SK-MEL-5 (cell line): ENCODE results near the gene TNFRSF13B. TPM values are rescaled to one million over a fixed set of nuclear protein-coding genes. Genes with fewer than 3 reads are reported as not detected.
A peak's percentile ranks its signal among the peaks of the same experiment; 100 is the strongest.
"Not testable (repeated sequence)": the region's sequence is repeated elsewhere in the genome, so short reads cannot be mapped to it uniquely, and the experiment has no call there.

Experiments used
- DNase-seq: peaks from one replicate; pipeline ENCODE4 v3.0.0-alpha.2; 2016; ENCODE audit warnings: low read depth, low spot score
- in situ Hi-C: cut with HindIII; loops from 2 replicates; pipeline ENCODE4 v1.10.0; 2016; ENCODE audit warnings: low sequenced_read_pairs, high pct_unique_total_duplicates, low pct_unique_long_range_greater_than_20kb
- total RNA-seq: library from RNA; depleted of rRNA; stranded (reverse); fragments of >200 nt; shearing (Covaris generic); gene quantifications from 2 replicates; pipeline ENCODE4 v1.2.3, GENCODE V29; 2014

TNFRSF13B gene
- total RNA-seq, 1 experiment from 2014 or later = not detected

DNA sequence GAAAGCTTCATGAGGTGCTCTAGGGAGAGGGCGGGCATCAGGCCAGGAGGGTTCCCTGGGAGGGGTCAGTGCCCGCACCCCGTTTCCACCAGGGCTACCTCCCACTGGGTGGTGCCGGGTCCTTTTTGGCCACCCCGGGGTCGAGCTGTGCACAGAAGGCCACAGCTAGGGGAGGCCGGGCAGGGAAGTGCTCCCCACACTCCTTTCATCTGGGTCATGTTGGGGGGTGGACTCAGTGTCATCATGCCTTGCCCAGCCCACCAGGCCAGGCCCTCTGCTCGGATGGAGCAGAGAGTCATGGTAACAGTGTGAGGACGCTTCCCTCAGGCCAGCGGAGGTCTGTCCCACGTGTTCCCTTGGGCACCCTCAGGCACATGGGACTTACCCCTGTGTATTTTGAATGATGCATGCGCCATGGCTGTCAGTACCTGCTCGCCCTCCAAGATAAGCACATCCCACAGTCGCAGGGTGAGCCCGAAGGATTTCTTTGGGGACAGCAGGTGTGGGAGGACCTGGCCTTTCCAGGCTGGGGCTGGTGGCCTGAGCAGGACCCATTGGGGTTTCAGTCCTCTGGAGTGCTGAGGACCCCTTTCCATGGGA lies 46.4 kb downstream of the TNFRSF13B start:
- in situ Hi-C loops = no loop called here
- no peak for DNase-seq

DNA sequence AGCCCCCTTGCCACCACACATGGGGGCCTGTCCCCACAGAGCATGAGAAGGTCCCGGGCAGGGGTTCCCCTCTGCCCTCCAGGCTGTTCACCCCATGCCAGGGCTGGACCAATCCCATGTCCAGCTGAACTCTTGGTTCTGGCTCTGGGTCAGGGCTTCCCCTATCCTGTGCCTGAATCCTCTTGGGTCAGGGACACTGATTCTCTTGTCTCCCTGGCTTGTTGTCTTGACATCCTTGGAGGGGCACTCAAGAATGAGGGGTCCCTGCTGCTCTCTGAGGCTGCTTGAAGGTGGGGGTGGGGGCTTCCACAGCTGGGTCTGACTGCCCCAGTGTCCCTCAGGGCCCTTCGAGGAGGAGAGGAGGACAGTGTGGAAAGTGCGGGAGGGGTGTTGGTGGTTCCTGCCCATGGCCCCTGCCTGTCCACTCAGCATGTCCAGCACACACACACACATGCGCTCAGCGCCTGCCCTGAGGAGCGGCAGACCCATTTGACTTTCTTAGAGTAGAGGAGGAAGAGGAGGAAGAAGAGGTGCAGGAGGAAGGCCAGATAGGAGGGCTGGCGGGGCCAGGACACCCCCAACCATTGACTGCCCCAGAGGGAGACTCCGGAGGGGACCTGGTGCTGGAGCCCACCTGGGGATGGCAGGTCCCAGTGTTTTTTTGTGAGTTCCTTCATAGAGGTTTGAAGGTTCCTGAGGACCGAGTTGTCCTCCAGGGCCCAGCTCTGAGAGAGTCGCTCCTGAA lies 47.0 kb downstream of the TNFRSF13B start:
- in situ Hi-C loops = no loop called here

DNA sequence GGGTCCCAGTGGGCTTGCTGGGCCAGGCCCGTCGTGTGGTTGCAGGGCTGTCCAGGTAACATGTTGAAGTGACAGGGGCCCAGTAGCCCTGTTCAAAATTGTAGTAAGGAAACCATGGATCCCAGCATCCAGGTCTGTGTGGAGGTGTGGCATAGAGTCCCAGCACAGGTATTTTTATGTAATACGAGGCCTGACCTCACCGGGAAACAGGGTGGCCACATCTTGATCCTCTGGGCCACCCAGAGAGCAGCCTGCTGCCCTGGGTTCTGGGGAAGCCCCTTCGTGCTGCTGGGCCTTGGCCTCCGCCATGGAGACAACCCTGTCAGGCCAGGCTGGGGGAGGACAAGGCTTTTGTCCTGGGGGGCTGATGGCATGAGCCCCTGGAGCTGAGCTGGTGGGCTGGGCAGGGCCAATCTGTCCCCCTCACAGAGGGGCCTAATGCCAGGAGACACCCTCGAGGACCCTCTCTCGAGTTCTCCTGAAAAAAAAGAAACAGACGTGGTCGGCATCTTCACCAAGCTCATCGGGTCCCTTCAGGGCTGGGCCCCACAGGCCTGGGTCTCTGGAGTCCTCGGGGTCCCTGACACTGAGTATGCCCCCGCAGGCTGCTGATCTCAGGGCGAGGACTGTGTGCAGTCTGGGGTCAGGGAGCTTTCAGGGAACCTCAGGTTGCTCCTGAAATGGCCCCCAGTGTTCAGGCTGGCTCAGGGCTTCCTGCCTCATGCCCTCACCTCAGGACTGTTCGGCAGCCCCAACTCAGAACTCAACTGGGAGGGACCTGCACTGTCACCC lies 47.8 kb downstream of the TNFRSF13B start:
- in situ Hi-C loops = no loop called here
- DNase-seq = no peak

More for the DNA sequence above, 47.0 kb downstream of the TNFRSF13B start:
- no peak for DNase-seq

DNA sequence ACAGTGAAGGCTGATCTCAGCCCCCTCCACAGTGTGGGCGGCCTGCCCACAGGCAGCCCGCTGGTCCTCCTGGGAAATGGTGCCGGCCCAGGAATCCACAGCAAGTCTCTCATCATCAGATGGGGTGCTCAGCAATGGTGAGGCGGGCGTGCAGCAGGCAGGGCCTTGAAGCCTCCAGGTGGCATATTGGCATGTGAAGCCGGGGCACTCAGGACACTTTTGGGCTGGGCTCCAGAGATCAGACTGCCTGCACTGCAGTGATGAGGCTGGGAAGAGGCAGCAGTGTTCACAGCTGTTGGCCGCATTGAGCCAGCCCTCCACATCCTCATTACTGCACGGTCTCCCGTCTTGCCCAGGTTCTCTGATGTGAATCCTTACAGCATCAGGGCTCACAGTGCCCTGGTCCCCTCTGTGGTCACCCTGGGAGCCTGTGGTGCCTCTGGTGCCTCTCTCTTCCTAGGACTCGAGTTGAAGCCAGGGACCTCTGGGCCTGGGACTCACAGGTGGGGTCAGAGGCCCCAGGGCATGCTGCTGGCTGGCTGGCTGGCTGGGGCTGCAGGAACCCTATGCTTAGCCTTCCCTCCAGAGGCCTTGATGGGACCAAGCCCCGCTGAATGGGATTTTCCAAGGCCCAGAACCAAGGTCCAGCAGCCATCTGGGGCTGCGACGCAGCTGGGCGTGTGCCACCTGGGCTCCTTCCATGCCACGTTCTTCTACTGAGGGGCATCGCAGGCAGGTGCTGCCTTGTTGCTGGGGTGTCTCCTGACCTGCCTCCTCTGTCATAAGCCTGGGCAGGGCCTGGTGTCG lies 48.6 kb downstream of the TNFRSF13B start:
- in situ Hi-C loops = no loop called here
- no peak for DNase-seq

DNA sequence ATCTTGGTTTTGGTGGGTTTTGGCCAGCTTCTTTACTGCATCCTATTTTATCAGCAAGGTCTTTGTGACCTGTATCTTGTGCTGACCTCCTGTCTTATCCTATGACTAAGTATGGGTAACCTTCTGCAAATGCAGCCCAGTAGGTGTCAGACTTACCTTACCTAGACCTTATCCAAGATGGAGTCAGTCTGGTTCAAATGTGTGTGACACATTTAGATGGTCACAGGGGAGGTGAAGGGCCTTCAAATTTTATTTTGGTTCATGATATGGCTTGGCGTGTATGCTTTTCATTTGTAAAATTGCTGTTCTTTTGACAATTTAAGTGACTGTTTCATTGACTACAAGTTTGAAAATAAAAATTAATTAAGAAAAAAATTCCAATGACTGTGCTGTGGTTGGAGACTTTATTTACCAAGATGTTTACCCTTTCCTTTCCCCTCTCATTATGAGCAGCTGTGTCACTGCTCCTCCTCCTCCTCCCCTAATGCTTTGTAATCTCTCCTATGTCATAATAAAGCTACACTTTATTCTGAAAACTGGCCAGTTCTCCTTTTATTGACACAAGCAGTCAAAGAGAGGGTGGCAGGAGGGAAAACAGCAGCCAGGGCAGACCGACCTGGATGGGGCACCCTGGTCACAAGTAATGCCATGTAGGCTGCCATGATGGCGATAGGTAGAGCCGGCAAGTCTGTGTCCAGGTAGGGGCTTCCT lies 49.4 kb downstream of the TNFRSF13B start:
- peak; percentile 47 for DNase-seq
- in situ Hi-C loops = no loop called here

DNA sequence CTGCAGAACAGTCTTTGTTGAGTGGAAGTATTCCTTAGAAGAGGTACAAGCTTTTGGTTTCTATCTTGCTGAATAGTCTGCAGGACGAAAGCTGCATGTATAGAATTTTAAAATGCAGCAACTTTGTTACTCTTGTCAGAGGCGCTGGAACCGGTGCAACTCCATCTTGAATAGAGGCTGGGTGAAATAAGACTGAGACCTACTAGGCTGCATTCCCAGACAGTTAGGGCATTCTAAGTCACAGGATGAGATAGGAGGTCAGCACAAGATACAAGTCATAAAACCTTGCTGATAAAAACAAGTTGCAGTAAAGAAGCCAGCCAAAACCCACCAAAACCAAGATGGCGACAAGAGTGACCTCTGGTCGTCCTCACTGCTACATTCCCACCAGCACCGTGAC lies 50.5 kb downstream of the TNFRSF13B start:
- in situ Hi-C loops, DNase-seq: not testable (repeated sequence)

DNA sequence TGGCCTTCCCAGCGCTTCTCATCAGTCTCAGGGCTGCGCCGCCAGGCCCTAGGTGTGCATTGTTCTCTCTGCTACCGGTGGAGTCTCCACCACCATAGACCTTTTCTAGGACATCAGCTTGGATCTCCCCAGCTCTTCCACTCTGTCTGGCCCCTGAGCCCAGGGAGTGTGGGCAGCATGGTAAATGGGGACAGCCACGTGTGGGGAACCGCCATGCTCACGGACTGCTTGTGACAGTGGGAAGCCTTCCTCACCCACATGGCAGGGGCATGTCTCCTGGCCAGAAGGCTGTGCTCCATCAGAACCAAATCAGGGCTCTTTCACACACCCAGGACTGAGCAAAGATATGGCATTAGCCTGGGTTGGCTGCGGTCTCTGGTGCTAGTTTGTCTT lies 51.3 kb downstream of the TNFRSF13B start:
- in situ Hi-C loops = no loop called here
- DNase-seq = no peak

DNA sequence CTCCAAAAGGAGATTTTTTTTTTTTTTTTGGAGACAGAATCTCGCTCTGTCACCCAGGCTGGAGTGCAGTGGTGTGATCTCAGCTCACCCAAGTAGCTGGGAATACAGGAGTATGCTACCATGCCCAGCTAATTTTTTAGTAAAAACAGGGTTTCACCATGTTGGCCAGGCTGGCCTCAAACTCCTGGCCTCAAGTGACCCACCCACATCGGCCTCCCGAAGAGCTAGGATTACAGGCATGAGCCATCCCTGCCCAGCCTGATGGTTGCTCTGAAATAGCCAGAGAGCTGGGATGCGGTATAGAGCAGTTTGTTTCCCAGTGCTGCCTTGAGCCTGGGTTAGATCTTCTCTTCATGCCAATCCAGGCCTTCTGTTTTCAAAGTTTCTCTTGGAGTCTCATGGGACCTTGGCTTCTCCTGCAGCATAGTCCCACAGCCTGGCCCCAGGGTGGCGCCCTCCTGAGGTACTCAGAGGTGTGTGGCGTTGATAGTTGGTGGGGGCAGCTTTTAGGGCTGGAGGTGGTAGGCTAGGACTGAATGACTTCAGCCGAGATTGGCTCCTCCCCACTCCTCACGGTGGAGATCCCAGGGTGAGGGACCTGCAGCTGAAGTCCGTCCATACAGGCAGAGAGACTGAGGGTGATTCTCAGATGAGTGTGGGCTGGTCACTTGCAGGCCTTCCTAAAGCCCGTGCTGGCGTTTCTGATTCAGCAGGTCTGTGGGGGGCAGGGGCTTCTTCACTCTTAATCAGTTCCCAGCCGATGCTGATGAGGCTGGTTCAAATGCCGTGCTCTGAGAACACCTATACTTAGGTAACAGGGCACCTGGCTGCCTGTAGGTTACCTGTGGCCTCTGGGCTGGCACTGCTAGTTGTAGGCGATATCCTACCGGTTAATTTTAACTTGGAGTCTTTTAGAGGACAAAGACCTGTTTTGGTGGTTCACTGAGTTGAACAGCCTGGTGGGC lies 52.0 kb downstream of the TNFRSF13B start:
- DNase-seq = no peak
- in situ Hi-C loops = no loop called here

DNA sequence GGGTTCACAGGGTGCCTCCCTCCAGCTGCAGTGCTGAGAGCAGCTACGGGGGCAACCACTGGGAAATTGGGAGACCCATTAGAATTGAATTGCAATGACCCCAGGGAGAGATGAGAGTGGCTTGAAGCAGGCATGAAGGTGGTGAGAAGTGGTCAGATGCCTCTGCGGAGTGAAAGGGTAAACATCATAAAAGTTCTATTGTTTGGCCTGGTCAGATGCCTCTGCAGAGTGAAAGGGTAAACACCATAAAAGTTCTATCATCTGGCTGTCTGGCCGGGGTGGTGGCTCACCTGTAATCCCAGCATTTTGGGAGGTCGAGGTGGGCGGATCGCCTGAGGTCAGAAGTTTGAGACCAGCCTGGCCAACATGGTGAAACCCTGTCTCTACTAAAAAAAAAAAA lies 53.5 kb downstream of the TNFRSF13B start:
- in situ Hi-C loops = no loop called here
- peak; percentile 58 for DNase-seq

DNA sequence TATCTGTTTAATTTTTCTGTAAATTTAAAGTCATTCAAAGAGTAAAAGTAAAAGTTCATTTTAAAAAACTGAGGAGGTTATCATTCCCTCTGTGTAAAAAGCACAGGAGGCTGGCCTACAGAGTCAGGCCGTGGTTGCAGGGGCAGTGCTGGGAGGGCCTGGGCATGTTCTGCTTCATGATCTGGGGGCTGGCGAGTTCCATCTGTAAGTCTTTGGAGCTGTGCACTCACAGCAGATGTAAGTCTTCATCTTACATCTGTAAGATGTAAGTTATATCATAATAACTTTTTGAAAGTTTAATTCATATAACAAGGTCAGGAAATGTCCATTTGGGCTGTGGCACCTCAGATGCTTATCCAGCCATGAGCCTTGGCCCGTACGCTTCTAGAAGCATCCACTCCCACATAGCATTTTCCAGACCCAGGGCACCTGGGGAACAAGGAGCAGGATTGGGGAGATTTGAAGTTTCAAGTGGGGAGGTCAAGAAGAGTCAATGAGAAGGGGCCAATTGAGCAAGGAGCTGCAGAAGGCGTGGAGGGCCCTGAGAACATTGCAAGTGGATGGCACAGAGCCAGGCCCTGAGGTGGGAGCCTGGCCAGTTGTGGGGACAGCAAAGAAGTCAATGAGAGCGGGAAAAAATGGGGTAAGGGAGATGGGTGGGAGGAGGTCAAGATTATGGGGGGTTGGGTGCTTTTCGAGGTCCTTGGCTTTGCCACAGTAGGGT lies 54.1 kb downstream of the TNFRSF13B start:
- no peak for DNase-seq
- in situ Hi-C loops = no loop called here

DNA sequence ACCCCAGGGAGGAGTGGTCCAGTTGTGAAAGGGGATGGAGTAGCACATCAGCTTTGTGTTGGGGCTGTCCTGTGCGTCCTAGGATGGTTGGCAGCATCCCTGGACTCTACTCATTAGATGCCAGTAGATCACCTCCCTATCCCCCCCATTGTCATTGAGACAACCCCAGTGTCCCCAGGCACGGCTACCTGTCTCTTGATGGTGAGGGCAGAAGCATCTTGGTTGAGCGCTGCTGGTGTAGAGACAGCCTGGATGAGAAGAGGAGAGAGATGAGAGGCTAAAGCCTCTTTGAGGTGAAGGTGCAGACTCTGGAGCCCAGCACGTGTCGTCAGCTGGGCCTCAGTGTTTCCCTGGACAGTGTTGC lies 55.4 kb downstream of the TNFRSF13B start:
- DNase-seq = no peak
- in situ Hi-C loops = no loop called here

DNA sequence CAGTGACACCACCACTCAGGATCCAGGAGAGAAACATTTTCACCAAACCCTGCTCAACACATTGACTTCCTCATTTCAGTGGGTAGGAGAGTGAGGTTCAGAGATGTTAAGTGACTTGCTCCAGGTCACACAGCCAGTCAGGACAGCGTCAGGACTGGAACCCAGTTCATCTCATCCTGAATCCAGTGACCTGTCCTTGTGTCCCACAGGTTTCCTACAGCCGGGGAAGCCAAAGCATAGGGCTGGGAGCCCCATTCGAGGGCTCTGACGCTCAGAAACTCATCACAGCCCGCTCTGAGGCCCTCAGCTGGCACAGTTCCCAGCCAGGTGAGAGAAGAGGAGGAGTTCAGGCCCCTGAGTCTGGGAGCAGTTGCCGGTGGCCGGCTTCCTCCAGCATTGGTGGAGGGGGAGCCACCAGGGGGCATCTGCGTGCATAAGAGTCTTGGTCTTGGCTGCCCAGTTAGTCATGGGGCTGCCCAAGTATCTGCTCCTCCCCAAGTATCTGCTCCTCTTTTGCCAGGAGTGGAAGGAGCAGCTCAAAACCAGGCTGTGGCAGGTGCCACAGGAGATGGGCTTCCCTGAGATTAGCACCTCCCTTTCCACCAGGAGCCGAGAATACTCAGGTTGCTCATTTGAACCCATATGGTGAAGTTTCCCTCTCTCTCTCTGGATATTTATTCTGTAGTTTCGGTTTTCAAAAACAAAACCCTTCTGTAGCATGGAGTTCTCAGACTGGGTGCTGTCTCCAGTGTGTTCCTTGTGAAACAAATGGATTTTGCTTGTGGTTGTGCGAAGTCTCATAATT lies 56.0 kb downstream of the TNFRSF13B start:
- peak; percentile 85 for DNase-seq

DNA sequence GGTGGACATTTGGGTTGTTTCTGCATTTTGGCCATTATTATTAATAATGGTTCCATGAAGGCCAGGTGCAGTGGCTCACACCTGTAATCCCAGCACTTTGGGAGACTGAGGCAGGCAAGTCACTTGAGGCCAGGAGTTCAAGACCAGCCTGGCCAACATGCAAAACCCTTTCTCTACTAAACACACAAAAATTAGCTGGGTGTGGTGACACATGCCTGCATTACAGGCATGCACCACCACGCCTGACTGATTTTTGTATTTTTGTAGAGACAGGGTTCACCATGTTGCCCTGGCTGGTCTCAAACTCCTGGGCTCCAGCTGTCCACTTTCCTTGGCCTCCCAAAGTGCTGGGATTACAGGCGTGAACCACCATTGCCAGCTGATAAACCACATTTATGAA lies 58.5 kb downstream of the TNFRSF13B start:
- in situ Hi-C loops = no loop called here
- no peak for DNase-seq

More for the DNA sequence above, 56.0 kb downstream of the TNFRSF13B start:
- in situ Hi-C loops = no loop called here

DNA sequence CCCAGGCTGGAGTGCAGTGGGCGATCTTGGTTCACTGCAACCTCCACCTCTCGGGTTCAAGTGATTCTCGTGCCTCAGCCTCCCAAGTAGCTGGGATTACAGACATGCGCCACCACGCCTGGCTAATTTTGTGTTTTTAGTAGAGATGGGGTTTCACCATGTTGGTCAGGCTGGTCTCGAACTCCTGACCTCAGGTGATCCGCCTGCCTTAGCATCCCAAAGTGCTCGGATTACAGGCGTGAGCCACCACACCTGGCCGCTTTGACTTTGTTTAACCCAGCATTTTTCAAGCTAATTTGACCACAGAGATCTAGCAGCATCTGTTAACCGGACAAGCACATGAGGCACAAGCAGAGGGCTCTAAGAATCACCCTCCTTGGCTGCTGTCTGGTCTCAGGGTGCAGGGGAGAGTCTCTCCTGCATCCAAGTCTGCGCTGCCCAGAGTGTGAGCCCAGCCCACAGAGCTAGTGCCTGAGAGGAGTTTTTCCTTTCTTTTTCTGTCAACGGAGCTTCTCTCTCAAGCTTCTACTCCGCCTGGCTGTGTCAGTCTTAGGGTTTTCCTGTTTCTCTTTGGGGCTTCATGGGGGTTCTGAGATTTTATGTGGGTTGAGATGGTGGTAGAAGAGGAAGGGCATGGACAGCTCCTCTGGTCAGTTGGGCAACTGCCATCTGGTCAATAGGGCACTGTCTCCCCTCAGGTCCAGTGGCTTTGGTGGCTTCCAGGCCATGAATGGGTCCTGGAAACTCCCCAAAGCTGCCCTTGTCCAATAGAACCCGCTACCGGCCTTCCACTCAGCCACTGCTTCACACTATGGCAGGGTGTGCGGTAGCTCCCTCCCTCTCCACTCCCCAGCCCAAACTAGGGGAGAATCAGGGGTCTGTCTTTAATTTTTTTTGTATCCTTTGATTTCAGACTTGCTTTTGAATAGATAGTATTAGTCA lies 59.6 kb downstream of the TNFRSF13B start:
- in situ Hi-C loops = no loop called here
- DNase-seq = no peak
